Stimulated activated CD4-positive, alpha-beta T cell treated with anti-CD3 and anti-CD28 coated beads, Interleukin-15, amount 100 ng/mL, for 24 hours (primary cell): ENCODE measurements around the gene VAMP4.
"Not testable (repeated sequence)": the region's sequence is repeated elsewhere in the genome, so short reads cannot be mapped to it uniquely, and the experiment has no call there.

Experiments used
- DNase-seq: peaks from one replicate; pipeline ENCODE4 v3.0.0-alpha.2; 2020

VAMP4 gene

DNA sequence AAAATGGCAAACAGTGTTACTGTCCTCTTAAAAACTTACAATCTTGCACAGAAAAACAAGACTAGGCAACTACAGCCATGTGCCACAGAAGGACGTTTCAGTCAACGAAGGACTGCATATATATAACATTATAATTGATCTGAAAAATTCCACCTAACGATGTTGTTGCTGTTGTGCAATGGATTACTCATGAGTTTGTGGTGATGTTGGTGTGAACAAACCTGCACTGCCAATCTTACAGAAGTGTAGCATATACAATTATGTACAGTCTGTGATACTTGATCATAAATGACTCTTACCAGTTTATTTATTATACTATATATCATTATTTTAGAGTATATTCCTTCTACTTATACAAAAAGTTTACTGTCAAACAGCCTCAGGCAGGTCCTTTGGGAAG lies 6.8 kb upstream of the VAMP4 start:
- DNase-seq, result no peak

DNA sequence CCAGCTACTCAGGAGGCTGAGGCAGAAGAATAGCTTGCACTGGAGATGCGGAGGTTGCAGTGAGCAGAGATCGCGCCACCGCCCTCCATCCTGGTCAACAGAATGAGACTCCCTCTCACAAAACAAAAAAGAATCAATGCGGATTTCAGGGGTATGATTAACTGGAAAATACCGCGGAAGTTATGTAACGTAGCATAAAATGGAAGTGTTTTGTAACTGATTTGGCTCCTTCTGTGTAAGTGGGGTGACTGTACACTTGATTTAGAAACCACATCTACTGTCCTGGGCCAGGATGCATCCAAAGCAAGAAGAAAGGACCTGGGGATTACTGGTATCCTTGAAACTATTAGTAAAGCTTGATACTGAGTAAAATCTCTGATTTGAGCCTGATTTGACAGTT lies 3.1 kb upstream of the VAMP4 start:
- no peak for DNase-seq

DNA sequence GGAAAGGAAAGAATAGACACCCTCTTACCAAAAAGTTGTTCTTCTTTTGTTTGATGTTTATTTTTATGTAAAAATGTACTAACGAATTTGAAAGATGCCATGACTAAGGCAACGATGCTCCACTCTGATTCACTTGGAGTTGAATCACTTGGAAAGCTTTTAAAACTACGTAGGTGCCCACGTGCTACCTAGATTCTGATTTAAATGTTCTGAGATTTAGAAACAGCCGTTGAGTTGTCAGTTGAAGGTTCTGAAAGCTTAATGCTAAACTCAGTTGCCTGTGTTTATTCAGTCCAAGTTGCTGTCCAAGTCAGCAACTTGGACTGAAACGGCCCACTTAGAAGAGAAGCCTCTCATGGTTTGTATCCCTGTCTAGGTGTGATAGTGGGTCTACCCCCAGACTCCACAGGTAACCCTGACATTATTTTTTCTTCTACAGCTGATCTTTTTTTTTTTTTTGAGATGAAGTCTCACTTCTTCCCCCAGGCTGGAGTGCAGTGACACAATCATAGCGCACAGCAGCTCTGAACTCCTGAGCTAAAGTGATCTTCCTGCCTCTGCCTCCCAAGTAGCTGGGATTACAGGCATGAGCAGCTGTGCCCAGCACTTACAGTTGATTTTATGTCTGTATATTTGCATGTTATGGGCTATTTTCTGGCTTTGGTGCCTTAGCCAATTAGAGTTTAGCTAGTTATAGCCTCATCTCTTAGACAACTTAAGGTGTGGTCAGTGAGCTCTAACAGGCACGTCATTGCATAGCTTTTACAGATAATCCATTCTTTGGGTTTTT lies 1.4 kb upstream of the VAMP4 start:
- DNase-seq, result peak; percentile 25

DNA sequence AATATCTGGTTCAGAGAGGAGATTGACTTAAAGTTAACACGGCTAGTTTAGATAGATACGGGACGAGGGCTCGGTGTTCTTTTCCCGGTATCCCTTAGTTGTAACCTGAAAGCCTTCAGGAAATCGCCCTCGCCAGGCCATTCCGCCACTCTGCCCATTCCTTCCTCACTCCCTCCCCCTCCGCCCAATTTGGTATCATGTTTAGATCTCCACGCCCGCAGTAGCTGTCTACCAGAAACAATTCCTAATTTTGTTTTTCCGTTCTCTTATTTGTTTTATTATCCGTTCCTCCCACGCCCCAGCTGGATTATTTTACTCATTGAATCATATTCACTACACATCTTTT lies 685 bp upstream of the VAMP4 start:
- DNase-seq, result peak; percentile 39

DNA sequence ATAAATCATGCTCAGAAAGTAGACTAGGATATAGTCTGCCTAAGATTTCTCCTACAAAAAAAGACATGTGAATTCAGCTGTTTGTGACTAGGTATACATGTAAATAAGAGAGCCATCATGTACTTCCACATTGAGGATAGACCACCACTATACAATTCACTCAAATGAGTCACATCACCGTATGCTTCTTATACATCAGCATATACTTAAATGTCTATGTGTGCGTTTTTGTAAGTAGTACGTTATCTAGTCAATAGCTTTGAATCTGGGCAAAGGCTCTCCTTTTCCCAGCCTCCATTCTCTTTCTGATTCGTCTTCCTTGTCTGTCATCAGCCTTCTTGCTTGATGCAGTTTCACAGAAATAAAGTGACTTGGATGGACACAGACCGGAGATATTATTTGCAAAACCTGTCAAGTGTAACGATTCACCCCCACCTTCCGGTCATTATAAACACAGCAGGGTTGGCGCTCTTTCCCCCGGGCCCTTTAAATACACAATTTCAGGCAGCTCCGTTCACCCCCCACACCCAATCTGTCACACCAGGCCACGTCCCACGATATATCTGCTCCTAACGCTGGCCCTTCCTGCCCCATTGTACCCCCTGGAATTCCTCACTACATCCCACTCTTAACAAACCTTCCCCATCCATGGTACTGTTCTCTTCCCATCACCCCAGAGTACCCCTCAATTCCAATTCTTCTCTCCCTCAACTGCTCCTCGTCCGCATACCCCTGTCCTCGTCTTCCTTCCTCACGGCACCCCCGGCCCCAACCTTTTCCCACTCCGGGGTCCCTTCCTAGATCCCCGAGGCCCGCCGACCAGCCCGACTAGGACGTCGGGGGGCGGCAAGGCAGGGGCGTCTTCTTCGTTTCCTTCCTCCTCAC lies 636 bp downstream of the VAMP4 start:
- peak; percentile 51 for DNase-seq

DNA sequence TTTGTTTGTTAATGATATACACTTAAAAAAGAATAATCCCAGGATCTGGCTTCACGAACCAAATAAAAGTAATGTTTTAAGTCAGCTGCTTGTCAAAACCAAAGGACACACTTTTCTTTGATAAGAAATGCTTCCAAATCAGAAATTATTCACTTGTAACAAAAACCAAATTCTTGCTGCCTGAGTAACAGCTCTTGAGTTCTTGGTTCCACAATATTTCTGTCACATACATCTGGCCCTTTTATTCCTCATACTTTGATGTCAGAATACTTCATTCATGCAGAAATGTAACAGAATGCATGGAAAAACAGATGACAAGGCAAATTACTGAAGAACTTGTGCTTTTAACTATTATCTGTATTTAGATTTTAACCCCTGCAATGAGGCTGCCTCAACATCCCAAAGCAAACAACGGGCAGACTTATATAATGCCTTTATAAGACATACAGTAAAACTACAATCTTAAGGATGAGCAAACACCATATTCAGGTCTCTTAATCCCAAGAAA lies 1.5 kb downstream of the VAMP4 start:
- no peak for DNase-seq

DNA sequence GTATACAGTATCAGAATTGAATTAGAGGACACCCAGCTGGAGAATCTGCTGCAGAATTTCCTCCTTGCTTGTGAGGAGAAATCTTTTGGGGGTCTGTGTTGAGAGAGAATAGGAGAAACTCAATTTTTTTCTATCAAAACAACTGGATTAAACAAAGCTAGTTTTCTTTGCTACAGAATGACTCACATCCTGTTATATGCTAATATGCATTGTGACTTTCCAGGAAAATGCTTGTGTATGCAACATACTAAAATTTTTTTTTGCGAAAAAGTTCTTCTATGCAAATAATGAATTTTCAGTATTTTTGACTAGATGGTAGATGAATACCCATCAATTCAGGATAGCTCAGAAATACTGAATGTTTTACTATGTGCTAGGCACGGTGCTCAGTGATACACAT lies 2.2 kb downstream of the VAMP4 start:
- no peak for DNase-seq

DNA sequence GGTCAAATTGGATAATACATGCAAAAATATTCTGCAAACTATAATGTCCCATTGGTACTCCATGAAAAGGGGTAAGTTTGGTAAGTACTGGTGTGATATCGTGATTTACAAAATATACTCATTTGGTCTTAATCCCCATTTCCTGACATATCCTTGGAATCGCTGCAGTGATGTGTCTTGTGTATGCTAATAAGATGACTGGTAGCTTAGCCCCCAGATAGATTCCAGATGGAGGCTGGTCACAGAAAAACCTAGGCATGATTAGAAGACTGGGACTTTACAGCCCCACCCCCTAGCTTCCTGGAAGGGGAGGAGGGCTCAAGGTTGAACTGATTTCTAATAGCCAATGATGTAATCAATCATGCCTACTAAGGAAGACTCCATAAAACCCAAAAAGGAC lies 3.0 kb downstream of the VAMP4 start:
- no peak for DNase-seq

DNA sequence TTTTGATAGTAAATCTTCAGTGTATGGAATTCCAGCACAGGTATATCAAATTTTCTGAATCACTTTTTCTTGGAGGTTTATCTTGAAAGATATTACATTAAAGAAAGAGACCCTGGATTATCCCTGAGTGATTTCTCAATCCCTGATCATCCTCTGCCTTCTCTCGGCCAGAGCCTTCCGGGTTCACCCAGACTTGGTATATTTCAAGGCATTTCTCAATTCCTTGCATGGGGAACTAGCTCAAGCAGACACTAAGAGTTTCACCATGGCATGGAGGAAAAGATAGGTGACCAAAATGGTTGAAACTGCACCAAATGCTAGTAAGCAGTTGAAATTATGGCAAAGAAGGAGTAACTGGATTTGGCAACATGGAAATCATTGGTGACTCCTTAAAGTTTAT lies 5.7 kb downstream of the VAMP4 start:
- DNase-seq, result no peak

DNA sequence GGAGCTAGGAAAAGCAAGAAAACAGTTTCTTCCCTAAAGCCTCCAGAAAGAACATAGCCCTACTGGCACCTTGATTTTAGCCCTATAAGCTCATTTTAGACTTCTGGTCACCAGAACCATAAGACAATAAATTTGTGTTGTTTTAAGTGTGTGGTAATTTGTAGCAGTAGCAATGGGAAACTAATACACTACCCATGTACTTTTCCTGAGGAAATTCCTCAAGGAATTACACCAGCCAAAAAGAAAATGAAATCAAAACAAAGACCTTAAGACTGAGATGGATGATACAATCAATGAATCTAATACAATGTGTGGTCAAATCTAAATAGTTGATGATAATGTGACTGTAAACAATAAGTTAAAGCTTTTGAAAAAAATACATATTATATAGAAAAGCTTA lies 11.8 kb downstream of the VAMP4 start:
- DNase-seq, result no peak

DNA sequence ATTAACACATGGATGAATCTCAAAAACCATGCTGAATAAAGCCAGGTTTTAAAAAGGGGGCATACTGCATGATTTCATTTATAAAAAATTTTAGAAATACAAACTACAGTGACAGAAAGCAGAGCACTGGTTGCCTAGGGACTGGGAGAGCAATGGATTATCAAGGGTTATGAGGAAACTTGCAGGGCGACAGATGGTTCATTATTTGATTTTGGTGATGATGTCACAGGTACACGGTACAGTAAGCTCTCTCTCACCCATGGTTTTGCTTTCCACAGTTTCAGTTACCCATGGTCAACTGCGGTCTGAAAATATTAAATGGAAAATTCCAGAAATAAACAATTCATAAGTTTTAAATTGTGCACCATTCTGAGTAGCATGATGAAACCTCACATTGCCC lies 14.1 kb downstream of the VAMP4 start:
- DNase-seq, result no peak

DNA sequence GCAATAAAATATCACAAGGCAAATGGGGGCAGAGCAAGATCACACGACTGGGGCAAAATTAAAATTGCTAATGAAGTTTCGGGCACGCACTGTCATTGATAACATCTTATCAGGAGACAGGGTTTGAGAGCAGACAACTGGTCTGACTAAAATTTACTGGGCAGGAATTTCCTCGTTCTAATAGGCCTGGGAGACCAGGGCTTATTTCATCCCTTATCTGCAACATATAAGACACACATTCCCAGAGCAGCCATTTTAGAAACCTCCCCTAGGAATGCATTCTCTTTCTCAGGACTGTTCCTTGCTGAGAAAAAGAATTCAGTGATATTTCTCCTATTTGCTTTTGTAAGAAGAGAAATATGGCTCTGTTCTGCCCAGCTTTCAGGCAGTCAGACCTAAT lies 18.7 kb downstream of the VAMP4 start:
- not testable (repeated sequence) for DNase-seq

DNA sequence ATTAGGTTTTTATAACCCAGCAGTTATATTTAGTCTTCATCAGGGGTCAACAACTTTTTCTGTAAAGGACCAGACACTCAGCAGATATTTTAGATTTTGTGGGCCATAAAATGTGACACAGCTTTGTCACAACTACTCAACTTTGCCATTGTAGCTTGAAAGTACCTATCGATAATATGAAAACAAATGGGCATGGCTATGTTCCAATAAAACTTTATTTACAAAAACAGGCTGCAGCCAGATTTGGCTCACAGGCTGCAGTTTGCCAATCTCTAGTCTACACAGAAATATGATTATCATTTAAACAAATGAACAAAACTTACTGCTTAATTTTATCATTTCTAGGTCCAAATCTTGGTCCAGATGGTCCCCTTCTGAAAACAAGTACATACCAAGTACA lies 23.0 kb downstream of the VAMP4 start:
- DNase-seq, result no peak

DNA sequence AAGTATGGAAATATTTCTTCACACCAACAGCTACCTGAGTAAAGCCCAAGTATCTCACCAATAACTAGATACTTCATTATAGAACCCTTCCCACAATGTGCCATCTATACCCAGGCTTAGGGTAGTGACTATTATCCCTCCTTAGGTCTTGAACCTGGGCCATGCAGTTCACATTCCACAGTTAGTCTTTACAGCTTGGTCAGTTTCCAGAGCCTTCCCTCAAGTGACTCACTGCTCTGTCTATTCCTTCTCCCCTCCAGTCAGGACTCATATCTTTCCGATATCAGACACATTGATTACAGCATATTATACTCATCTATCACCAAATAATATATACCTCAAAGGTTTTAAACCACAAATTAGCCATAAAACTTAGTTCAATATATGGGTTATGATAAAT lies 23.6 kb downstream of the VAMP4 start:
- no peak for DNase-seq

DNA sequence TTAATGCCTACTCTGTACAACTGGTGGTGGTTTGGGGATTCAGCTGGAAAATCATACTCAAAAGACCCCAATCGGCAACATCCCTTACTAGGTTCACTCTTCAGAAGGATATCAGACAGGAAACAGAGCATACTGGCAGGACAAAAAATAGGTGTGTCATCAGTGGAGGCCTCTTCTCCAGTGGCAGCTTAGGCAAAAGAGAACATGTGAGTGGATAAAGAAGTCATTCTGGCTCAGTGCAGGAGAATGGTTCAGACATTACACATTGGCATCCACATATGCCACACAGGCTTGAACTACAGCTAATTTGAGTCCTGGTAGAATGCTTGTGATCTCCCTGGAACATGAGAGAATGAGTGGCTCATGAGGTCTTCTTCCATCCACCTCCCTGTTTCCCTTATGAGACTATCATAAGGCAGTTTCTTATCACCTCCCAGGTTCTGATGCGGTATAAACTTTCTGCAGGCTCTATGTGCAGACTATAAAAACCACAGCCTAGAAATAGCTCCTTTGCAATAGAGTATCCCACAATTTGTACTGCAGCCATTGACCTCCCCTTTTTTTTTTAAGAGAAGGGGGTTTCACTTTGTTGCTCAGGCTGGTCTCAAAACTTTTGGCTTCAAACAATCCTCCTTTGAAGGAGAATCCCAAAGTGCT lies 24.7 kb downstream of the VAMP4 start:
- no peak for DNase-seq

DNA sequence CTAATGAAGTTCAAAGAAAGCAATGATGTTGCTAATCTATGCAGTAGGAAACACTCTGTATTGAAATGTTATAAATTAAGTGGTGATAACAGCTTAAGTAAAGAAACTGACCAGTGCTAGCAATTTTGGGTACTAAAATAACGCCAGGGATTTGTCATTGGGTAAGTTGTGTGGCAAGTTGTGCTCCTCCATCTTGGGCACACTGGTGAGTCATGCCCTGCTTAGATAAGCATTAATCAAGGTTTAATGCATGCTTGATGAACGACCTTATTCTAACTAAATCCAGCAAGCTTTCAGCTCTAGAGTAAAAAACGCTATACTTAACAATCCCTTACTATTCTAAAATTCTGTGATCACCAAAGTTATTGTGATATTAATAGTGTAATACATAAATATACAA lies 25.2 kb downstream of the VAMP4 start:
- no peak for DNase-seq

DNA sequence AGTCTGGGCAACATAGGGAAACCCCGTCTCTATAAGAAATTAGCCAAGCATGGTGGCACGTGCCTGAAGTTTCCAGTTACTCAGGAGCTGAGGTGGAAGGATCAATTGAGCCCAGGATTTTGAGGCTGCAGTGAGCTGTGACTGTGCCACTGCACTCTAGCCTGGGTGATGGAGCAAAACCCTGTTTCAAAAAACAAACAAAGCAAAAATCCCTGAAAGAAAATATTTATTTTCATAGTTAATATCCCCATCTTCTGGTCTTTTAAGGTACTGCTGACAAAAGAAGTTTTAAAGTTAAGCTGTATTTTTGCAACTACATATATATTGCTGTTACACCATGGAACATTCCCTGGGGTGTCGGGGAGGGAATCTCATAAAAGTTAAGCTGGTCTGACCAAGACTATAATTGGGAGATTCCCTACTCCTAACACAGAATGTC lies 26.0 kb downstream of the VAMP4 start:
- no peak for DNase-seq

DNA sequence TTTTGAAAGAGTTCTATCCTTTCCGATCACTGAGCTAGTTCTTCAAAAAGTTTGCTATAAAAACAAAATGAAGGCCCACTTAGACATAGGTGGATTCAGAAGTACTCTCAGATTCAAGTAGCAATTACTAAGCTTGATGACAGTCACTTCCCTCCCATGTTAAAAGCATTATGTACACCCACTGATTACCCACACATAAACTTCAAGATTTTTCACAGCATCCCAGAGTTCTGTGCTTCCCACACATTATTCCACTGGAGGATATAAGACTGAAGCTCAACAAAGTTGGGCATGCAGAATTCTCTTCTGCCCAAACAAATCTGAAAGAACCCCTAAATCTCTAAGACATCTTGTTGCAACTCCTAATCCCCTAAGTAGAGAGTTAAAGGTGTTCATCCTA lies 29.5 kb downstream of the VAMP4 start:
- no peak for DNase-seq

DNA sequence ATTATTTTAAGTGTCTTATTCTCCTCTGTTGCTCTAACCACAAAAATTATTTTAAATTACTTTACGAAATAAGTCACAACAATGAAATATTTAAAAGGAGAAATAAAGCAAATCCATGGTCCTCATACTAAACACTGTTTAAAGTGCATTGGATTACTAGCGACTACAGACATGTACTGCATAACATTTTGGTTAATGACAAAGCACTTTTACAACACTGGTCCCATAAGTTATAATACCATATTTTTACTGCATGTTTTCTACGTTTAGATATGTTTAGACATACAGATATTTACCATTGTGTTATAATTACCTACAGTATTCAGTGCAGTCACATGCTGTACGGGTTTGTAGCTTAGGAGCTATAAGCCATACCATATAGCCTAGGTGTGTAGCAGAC lies 30.2 kb downstream of the VAMP4 start:
- DNase-seq, result no peak

DNA sequence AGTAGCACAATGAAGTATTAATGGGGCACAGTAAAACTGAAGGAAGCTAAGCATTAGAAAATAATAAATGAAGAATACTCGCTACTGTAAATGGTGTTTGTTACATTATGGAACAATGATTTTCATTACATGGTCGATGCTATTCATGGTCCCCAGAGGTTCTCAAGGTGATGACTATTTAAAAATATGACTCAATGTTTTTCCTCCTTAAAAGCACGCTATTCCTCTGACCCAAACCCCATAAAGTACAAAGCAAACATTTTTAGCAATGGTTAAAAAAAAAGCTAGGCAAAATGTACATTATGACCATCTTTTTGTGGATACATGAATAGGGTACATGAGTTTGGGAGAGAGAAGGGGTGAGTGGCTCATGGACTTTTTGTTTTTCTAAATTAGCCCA lies 34.3 kb downstream of the VAMP4 start:
- DNase-seq, result no peak

DNA sequence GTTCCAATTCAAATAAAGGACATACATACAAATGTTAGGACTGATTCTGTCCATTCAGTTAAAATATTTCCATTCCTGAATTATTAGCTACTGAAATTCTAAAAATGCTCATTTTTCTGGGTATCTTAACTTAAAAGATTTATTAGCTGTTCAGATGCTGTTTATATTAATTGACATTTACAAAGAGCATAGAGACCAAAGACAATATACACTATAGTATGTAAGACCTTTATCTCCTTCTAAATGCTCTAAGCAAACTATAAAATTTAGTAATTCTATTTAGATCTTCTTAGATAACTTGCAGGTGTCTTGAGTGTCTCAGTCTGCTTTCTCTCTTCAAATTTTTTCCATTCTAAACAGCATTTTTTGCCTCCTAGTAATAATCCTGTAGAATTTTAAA lies 39.3 kb downstream of the VAMP4 start:
- no peak for DNase-seq

DNA sequence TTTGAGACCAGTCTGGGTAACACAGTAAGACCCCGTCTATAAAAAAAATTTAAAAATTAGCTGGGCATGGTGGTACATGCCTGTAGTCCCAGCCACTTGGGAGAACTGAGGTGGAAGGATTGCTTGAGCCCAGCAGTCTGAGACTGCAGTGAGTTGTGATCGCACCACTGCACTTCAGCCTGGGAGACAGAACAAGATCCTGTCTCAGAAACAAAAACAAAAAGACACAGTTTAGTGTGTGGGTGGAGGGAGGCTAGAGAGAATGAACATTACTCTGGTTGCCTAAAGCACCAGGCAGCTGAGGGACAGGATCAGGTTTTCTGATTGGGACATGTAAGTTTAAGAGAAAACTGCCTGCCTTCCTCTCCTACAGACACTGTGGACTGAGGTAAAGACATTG lies 42.3 kb downstream of the VAMP4 start:
- DNase-seq, result no peak

DNA sequence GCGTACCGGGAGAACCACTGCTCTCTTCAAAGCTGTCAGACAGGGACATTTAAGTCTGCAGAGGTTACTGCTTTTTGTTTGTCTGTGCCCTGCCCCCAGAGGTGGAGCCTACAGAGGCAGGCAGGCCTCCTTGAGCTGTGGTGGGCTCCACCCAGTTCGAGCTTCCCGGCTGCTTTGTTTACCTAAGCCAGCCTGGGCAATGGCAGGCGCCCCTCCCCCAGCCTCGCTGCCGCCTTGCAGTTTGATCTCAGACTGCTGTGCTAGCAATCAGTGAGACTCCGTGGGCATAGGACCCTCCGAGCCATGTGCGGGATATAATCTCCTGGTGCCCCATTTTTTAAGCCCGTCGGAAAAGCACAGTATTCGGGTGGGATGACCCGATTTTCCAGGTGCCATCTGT lies 46.1 kb downstream of the VAMP4 start:
- not testable (repeated sequence) for DNase-seq

DNA sequence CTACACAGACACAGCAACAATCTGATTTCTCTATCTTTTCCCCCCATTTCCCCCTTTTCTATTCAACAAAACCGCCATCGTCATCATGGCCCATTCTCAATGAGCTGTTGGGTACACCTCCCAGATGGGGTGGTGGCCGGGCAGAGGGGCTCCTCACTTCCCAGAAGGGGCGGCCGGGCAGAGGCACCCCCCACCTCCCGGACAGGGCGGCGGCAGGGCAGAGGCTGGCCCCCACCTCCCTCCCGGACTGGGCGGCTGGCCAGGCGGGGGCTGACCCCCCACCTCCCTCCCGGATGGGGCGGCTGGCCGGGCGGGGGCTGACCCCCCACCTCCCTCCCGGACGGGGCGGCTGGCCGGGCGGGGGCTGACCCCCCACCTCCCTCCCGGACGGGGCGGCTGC lies 48.3 kb downstream of the VAMP4 start:
- not testable (repeated sequence) for DNase-seq
